HepG2 (cell line): ENCODE measurements around the gene C4B. TPM values are rescaled to one million over a fixed set of nuclear protein-coding genes. Genes with fewer than 3 reads are reported as not detected.
A peak's percentile ranks its signal among the peaks of the same experiment; 100 is the strongest.

Experiments used
- CCAR2 ChIP-seq: fragments of 200-400 bp; formaldehyde crosslinking; optimal IDR thresholded peaks from 2 replicates; pipeline ENCODE3; 2018; ENCODE audit warnings: low read depth, mild to moderate bottlenecking, low read length, moderate library complexity
- HHEX ChIP-seq: IDR thresholded peaks from 2 replicates; pipeline ENCODE4 v1.6.1; 2016; ENCODE audit warnings: control low read depth
- JUN ChIP-seq: sonication (generic); formaldehyde crosslinking; IDR thresholded peaks from 2 replicates; pipeline ENCODE4 v1.4.0; 2020; ENCODE audit warnings: mild to moderate bottlenecking, missing genetic modification reagents
- PAWR ChIP-seq: sonication (generic); formaldehyde crosslinking; IDR thresholded peaks from 2 replicates; pipeline ENCODE4 v1.4.0; 2020; ENCODE audit warnings: missing genetic modification reagents, mild to moderate bottlenecking, borderline replicate concordance
- PAXIP1 ChIP-seq: sonication (generic); formaldehyde crosslinking; conservative IDR thresholded peaks from 2 replicates; pipeline ENCODE4 v1.4.0; 2020; ENCODE audit warnings: mild to moderate bottlenecking, missing genetic modification reagents, moderate library complexity
- REXO4 ChIP-seq: sonication (generic); formaldehyde crosslinking; IDR thresholded peaks from 2 replicates; pipeline ENCODE4 v1.8.0; 2022; ENCODE audit warnings: missing genetic modification reagents, mild to moderate bottlenecking, borderline replicate concordance
- SAFB2 ChIP-seq: sonication (generic); formaldehyde crosslinking; IDR thresholded peaks from 2 replicates; pipeline ENCODE4 v1.5.1; 2020; ENCODE audit warnings: missing genetic modification reagents, low read depth, mild to moderate bottlenecking, borderline replicate concordance
- SIN3A ChIP-seq: IDR thresholded peaks from 2 replicates; pipeline ENCODE4 v1.6.1; 2011; ENCODE audit warnings: low read depth, mild to moderate bottlenecking, control low read depth, low read length, borderline replicate concordance
- SP1 ChIP-seq, 2 experiments: fragments of 450-650 bp in 1 of 2; sonication (generic) in 1 of 2; formaldehyde crosslinking in 1 of 2; IDR thresholded peaks; 2 replicates each; pipeline versions ENCODE4 v1.4.0 to v1.6.1; 2016 to 2020; ENCODE audit warnings: missing genetic modification reagents in 1 of 2
- ZBED4 ChIP-seq: sonication (generic); formaldehyde crosslinking; IDR thresholded peaks from 2 replicates; pipeline ENCODE4 v1.4.0; 2020; ENCODE audit warnings: missing genetic modification reagents, borderline replicate concordance
- ZBTB26 ChIP-seq: IDR thresholded peaks from 2 replicates; pipeline ENCODE4 v1.6.1; 2016; ENCODE audit warnings: missing compliant biosample characterization, missing genetic modification reagents, borderline replicate concordance
- ZBTB7A ChIP-seq: sonication (generic); formaldehyde crosslinking; IDR thresholded peaks from 2 replicates; pipeline ENCODE4 v1.8.0; 2022; ENCODE audit warnings: mild to moderate bottlenecking, missing genetic modification reagents
- ZNF253 ChIP-seq: sonication (generic); formaldehyde crosslinking; IDR thresholded peaks from 2 replicates; pipeline ENCODE4 v1.8.0; 2022; ENCODE audit warnings: mild to moderate bottlenecking, missing genetic modification reagents, borderline replicate concordance
- ZNF441 ChIP-seq: sonication (generic); formaldehyde crosslinking; IDR thresholded peaks from 2 replicates; pipeline ENCODE4 v1.7.0; 2021; ENCODE audit warnings: missing genetic modification reagents, borderline replicate concordance
- ZNF597 ChIP-seq: sonication (generic); formaldehyde crosslinking; IDR thresholded peaks from 2 replicates; pipeline ENCODE4 v1.5.0; 2020; ENCODE audit warnings: missing genetic modification reagents
- ZNF878 ChIP-seq: sonication (generic); formaldehyde crosslinking; IDR thresholded peaks from 2 replicates; pipeline ENCODE4 v1.8.1; 2023; ENCODE audit warnings: mild to moderate bottlenecking, missing genetic modification reagents, moderate library complexity
- ZNF891 ChIP-seq: sonication (generic); formaldehyde crosslinking; IDR thresholded peaks from 2 replicates; pipeline ENCODE4 v1.5.0; 2020; ENCODE audit warnings: mild to moderate bottlenecking, missing genetic modification reagents
- ZSCAN9 ChIP-seq: IDR thresholded peaks from 2 replicates; pipeline ENCODE4 v1.6.1; 2016; ENCODE audit warnings: borderline replicate concordance
- polyA plus RNA-seq, 8 experiments: library from polyadenylated mRNA; depleted of rRNA in 3 of 8; stranded (reverse) in 7 of 8; unstranded in 1 of 8; fragments of >200 nt; fragmentation: Illumina TruSeq in 4 of 8; extraction: Trizol in 4 of 8; gene quantifications; 2 replicates each; pipeline versions ENCODE4 v1.2.1 to v1.2.3, GENCODE V29; 2011 to 2016; ENCODE audit warnings: low read depth in 4 of 8, missing spikeins in 1 of 8, mixed read lengths in 1 of 8; ENCODE audit not compliant: insufficient read depth in 1 of 8
- total RNA-seq, 5 experiments: library from RNA; depleted of rRNA; stranded (reverse); fragments of >200 nt; fragmentation: Illumina TruSeq; extraction: Trizol; gene quantifications; 2 replicates each; pipeline ENCODE4 v1.2.3, GENCODE V29; 2016; ENCODE audit warnings: low read depth in 1 of 5

Gene C4B
- total and polyA plus RNA-seq, 2 of the 13 experiments (the other 11 are each of a cell fraction or from before 2014, with no cell fraction given) = 167 to 538 TPM

GRCh38 chr6:31971993-31972708 lies 42.4 kb upstream of the C4B start, which contains the start of gene DXO (continued):
- TF ChIP-seq PAWR (0 out of 2 replicates have a peak, but pooled peaks have one; percentile 5), ZNF441 (CRISPR knock-in tag) (no peak), ZNF253 (CRISPR knock-in tag) (no peak), SIN3A (peak; percentile 88), ZBTB7A (no peak), HHEX (CRISPR knock-in tag) (no peak; the same call in 1 of the 2 replicates), ZNF597 (CRISPR knock-in tag) (0 out of 2 replicates have a peak, but pooled peaks have one; percentile 57), JUN (CRISPR knock-in tag) (peak; percentile 84; the same call in 1 of the 2 replicates), CCAR2 (no peak), ZNF878 (0 out of 2 replicates have a peak, but pooled peaks have one; percentile 32), ZSCAN9 (no peak), ZBTB26 (CRISPR knock-in tag) (0 out of 2 replicates have a peak, but pooled peaks have one; percentile 31), REXO4 (no peak; the same call in 1 of the 2 replicates), PAXIP1 (CRISPR knock-in tag) (peak; percentile 65), SP1 (IDR thresholded peaks at IDR 0.05) (no peak), SP1 (CRISPR knock-in tag; IDR thresholded peaks at IDR 0.05) (peak; percentile 92), SAFB2 (CRISPR knock-in tag) (peak; percentile 9; the same call in 1 of the 2 replicates), ZNF891 (CRISPR knock-in tag) (no peak; the same call in 1 of the 2 replicates), ZBED4 (CRISPR knock-in tag) (peak; percentile 76)
